ENCODE data around the gene RNF212B.
"Not testable (repeated sequence)": the region's sequence is repeated elsewhere in the genome, so short reads cannot be mapped to it uniquely, and the experiment has no call there.

RNF212B gene, protein sequence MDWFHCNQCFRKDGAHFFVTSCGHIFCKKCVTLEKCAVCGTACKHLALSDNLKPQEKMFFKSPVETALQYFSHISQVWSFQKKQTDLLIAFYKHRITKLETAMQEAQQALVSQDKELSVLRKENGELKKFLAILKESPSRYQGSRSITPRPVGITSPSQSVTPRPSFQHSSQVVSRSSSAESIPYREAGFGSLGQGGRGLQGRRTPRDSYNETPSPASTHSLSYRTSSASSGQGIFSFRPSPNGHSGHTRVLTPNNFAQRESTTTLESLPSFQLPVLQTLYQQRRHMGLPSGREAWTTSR

DNA sequence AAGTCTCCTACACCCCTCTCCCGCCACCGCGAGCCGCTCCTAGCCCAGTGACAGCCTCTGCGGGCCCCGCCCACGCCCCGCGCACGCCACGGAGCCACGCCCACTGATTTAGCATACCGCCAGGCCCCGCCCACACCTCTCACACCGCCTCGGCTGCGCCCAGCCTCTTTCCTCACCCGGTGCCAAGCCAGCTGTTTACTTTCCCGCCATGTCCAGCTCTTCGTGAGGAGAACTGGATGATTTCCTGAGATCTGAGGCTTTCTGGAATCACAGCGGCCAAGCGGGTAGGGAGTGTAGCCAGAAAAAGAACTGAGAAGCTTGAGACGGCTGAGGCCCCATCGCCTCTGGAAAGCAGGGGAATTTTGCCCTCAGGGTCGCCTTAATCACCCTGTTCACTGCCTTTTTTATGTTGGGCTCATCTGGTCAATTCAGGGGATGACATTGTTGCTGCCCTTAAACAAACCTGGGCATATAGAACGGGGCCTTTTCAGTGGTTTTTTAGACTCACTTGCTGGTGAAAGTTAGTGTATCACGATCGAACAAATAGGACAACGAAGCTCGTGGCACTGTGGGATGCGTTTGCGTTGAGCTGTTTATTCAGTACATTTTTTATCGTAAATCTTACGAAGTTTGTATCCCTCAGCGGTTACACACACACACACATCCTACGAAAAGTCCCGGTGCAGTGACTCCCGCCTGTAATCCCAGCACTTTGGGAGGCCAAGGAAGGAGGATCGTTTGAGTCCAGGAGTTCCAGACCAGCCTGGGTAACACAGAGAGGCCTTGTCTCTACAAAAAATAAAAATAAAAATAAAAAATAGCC lies at the start of gene RNF212B:
TSS of gene RNF212B (plus strand) at position 165 of the 823 bp plus-strand sequence. CDS start 2,410 bp downstream, outside the sequence.
- DNase-seq, result peak; percentile 92

DNA sequence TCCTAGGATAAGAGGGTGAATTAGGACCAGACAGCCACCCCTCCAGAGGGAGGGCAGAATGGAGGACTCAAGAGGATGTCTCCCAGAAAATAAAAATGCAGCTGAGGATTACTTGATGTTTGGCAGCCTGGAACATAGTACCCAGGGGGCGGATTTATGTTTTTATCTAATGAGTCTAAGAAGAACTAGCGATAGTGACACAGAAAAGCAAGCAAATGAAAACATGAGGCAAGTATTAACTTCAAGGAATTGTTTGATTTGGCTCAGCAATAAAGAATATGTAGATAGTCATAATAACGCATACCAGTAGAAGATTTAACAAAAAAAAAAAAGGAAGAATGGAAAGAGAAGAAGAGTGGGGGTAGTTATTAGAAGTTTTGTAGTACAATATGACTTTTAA lies 44.3 kb upstream of the RNF212B start:
- DNase-seq, result no peak

DNA sequence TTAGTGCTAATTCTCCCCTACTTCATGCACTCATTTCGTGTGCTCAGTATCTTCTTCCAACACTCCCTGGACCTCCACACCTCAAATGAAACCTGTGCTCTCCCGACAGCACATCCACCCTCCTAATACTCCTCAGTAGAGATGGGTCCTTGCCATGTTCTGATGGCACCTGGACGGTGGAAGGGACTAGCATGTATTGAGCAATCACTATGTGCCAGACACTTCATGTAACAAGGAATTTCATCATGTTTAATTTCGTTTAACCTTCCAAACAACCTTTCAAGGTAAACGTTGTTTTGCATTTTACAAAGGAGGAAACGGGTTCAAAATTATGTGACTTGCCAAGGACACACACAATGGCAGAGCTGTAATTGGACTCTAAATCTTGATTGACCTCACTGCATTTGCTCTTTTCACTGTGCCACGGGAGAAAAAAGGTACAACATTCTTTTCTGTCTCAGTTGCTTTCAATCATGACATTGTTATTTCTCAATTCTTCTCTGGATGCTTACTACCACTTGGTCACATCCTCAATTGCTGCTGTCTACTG lies 42.1 kb upstream of the RNF212B start:
- DNase-seq, result no peak

DNA sequence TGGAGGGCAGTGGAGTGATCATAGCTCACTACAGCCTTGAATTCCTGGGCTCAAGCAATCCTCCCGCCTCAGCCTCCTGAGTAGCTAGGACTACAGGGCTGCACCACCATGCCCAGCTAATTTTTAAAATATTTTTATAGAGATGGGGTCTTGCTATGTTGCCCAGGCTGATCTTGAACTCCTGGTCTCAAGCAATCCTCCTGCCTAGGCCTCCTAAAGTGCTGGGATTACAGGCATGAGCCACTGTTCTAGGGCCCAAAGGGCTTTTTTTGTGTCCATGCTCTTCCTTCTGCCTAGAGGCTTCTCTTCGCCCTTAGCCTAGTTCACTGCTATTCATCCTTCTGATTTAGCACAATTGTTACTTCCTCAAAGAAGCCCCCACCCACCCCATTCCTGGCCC lies 41.2 kb upstream of the RNF212B start:
- DNase-seq, result not testable (repeated sequence)

DNA sequence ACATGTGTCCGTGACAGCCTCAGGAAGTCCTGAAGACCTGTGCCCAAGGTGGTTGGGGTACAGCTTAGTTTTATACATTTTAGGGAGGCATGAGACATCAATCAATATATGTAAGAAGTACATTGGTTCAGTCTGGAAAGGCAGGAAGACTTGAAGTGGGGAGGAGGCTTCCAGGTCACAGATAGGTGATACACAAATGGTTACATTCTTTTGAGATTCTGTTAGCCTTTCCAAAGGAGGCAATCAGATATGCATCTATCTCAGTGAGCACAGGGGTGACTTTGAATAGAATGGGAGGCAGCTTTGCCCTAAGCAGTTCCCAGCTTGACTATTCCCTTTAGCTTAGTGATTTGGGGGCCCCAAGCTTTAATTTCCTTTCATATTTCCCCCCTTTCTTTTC lies 38.6 kb upstream of the RNF212B start:
- not testable (repeated sequence) for DNase-seq

DNA sequence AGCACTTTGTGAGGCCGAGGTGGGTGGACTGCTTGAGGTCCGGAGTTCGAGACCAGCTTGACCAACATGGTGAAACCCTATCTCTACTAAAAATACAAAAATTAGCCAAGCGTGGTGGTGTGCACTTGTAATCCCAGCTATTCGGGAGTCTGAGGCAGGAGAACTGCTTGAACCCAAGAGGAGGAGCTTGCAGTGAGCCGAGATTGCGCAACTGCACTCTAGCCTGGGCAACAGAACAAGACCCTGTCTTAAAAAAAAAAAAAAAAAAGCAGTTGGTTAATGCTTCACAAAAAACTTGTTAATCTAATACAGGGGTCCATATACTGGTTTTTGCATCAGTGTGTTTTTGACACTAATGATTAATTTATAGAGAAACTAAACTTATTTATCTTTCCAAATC lies 35.7 kb upstream of the RNF212B start:
- DNase-seq, result no peak

DNA sequence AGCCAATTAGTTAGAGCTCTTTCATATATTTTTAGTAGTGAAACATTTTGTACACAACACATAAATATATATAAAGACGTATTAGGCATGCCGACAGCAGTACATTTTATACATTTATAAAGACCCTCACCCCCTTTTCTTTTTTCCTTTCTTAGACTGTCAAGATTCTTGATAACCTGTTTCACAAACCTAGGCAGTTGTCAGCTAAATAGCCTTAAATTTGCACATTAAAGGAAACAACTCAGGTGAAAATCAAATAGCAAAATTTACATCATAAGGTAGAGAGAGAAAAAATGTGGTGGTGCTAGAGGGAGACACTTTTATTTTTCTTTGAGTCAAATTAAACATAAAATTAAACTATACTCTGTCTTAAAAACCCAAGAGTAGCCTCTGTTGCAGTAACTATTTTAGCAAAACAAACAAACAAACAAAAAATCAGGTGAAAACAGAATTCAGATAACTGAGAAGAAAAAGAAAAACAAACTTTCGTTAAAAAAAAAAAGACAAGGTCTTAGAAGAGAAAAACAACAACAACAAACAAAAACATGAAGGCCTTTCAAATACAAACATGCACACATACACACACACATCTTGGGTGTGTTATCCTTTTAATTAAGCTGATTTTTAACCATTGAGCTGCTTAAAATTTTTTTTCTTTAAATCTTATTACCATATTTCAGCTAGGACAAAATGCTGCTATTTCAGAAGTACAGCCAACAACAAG lies 31.2 kb upstream of the RNF212B start:
- DNase-seq, result no peak

DNA sequence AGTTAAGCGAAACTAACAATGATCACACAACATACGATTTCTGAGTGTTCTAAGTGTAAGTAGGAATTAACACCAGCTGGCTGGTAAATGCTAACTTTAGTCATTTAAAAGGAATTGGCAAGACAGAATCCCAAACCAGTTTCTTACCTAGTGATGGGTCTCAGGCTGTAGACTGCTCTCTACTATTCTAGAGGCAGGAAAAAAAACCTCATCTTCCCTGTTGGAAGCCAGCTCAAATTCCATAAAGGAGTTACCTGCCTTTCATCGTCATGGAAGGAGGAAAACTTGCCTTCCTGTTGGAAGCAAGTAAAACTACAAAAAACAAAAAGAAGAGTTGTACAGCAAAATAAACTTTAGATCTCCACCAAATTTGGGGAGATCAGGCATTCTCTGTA lies 30.6 kb upstream of the RNF212B start:
- DNase-seq, result no peak

DNA sequence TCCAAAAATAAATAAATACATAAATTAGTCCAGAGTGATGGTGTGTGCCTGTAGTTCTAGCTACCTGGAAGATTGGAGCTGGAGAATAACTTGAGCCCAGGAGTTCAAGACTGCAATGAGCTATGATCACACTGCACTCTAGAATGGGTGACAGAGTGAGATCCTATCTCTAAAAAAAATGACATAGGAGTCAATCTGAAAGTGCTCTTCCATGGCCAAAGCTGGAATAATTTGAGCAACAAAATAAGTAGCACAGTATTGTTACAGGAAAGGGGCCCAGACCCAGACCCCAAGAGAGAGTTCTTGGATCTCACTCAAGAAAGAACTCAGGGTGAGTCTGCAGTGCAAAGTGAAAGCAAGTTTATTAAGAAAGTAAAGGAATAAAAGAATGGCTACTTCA lies 29.4 kb upstream of the RNF212B start:
- no peak for DNase-seq

DNA sequence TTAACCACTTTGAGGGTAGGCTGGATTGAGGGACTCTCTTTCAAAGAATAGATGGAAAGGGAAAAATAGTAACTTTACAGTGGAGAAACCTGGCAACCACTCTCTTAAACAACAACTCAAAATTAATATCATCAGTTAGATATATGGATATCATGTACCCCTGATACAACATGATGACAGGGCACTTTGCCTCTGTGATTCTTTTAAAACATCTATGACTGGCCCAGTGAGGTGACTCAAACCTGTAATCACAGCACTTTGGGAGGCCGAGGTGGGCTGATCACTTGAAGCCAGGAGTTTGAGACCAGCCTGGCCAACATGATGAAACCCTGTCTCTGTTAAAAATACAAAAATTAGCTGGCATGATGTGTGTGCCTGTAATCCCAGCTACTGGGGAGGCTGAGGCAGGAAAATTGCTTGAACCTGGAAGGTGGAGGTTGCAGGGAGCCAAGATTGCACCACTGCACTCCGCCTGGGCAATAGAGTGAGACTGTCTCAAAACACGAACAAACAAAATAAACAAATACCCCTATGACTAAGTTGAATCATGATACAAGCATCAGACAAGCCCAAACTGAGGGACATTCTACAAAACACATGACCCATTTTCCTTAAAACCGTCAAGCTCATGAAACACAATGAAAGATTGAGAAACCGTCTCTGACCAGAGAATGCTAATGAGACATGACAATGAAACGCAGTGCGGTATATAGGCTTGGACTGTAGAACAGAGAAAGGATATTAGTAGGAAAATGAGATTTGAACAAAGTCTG lies 27.9 kb upstream of the RNF212B start:
- no peak for DNase-seq

DNA sequence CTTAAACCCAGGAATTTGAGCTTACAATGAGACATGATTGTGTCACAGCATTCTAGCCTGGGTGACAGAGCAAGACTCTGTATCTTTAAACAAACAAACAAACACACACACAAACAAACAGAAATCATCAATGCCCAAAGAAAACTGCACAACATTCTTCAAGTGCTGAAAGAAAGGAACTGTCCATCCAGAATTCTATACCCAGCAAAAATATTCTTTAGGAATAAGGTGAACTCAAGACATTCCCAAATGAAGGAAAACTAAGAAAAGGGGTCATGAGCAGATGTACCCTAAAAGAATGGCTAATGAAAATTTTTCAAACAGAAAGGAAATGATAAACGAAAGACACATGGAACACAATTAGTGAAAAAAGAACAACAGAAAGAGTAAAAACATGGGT lies 22.3 kb upstream of the RNF212B start:
- no peak for DNase-seq

DNA sequence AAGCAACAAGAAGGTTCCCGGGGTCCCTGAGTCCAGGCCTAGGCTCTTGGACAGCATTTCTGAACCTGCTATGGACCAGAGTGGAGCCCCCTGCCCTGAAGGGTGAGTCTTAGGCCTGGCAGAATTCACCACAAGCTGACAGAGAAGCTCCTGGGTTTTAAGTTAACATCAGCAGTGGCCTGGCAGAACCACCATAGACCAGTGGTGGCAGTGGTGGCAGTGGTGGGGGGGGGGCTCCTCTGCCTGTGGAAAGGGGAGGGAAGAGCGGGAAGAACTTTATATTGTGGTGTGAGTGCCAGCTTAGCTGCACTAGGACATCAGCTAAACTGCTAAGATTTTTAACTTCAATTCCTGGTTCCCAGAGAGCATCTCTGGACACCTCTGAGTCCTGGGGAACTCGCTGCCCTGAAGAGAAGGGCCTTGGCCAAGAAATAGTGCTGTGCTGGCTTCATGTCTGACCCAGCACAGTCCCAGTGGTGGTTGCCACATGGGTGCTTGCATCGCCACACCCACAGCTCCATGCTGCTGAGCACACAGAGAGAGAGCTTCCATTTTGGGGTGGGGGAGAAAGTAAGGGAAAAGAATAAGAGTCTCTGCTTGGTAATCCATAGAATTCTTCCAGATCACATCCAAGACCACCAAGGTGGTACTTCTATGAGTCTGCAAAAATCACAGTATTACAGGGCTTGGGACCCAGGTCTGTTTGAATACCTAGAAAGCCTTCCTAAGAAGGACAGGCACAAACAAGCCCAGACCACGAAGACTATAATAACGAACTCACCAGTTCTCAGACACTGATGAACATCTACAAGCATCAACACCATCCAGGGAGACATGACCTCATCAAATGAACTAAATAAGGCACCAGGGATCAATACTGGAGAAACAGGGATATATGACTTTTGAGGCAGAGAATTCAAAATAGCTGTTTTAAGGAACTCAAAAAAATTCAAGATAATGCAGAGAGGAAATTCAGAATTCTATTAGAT lies 20.4 kb upstream of the RNF212B start:
- DNase-seq, result no peak

DNA sequence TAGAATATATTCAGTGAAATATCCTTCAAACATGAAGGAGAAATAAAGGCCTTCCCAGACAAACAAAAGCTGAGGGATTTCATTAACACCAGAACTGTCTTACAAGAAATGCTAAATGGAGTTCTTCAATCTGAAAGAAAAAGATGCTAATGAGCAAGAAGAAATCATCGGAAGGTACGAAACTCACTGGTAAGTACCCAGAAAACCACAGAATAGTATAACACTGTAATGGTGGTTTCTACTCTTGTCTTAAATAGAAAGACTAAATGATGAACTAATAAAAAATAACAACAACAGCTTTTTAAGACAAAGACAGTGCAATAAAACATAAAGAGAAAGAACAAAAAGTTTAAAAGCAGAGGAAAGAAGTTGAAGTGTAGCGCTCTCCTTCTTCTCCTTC lies 18.7 kb upstream of the RNF212B start:
- no peak for DNase-seq

DNA sequence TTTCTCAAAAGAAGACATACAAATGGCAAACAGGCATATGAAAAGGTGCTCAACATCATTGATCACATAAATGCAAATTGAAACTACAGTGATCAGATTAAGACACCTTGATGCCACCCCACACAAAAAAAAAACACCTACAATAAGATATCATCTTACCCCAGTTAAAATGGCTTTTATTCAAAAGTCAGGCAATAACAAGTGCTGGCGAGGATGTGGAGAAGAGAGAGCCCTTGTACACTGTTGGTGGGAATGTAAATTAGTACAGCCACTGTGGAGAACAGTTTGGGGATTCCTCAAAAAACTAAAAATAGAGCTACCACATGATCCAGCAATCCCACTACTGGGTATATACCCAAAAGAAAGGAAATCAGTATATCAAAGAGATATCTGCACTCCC lies 12.8 kb upstream of the RNF212B start:
- DNase-seq, result not testable (repeated sequence)

DNA sequence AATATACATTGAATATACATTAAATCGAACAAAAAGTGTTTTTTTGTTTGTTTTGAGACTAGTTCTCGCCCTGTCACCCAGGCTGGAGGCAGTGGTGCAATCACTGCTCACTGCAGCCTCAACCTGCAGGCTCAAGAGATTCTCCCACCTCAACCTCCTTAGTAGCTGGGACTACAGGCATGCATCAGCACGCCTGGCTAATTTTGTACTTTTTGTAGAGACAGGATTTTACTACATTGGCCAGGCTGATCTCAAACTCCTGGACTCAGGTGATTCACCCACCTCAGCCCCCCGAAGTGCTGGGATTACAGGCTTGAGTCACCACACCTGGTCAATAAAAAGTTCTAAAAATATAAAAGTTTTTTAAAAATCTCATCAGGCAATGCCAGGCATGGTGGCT lies 10.2 kb upstream of the RNF212B start:
- DNase-seq, result no peak

DNA sequence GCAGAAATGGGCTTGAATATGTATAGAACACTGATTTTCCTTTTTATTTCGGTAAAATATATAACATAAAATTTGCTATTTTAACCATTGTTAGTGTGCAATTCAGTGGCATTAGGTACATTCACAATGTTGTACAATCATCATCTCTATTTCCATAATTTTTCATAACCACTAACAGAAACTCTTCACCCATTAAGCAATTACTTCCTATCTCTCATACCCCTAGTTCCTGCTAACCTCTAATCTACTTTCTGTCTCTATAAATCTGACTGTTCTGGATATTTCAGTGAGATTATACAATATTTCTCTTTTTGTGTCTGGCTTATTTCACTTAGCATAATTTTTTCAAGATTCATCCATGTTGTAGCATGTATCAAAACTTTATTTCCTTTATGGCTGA lies 8.9 kb upstream of the RNF212B start:
- DNase-seq, result no peak

DNA sequence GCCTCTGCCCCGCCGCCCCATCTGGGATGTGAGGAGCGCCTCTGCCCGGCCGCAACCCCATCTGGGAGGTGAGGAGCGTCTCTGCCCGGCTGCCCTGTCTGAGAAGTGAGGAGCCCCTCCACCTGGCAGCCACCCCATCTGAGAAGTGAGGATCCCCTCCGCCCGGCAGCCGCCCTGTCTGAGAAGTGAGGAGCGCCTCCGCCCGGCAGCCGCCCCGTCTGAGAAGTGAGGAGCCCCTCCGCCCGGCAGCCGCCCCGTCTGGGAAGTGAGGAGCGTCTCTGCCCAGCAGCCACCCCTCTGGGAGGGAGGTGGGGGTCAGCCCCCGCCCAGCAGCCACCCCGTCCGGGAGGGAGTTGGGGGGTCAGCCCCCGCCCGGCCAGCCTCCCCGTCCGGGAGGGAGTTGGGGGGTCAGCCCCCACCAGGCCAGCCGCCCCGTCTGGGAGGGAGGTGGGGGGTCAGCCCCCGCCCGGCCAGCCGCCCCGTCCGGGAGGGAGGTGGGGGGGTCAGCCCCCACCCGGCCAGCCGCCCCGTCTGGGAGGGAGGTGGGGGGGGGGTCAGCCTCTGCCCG lies 5.4 kb upstream of the RNF212B start:
- DNase-seq, result not testable (repeated sequence)

DNA sequence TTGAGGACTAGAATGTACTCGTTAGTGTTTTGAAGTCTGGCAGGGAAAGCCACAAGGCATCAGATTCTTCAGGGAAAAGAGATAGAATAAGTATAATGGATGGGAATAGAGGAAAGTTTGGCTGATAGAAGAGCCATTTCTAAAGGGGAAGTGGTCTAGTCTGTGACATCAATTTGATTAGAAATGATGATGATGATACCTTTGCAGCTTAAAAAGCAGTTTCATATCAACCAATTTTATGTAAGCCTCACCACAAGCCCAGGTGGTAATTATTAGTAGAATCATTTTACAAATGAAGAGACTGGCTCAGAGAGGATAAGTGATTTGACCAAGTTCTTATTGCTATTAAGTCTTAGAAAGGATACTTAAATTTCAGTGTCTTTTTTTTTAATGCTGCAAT lies 2.9 kb downstream of the RNF212B start:
- no peak for DNase-seq

DNA sequence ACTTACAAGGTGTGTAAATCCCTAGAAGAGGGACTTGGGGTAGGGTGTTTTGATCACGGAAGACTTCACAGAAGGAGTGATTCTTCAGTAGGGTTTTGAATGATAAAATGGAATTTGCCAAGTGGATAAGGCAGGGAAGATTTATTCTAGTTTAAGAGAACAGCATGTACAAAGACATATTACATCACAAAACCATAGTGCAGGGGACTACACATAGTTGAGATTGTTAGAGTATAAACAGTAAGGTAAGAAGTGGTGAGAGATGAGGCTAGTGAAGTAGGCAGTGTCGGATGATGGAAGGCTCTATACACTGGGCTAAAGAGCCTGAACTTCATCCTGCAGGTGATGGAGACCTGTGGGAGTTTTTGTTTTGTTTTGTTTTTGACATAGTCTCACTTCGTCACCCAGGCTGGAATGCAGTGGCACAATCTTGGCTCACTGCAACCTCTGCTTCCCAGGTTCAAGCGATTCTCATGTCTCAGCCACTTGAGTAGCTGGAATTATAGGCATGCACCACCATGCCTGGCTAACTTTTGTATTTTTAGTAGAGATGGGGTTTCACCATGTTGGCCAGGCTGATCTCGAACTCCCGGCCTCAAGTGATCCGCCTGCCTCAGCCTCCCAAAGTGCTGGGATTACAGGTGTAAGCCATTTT lies 3.5 kb downstream of the RNF212B start:
- DNase-seq, result not testable (repeated sequence)

DNA sequence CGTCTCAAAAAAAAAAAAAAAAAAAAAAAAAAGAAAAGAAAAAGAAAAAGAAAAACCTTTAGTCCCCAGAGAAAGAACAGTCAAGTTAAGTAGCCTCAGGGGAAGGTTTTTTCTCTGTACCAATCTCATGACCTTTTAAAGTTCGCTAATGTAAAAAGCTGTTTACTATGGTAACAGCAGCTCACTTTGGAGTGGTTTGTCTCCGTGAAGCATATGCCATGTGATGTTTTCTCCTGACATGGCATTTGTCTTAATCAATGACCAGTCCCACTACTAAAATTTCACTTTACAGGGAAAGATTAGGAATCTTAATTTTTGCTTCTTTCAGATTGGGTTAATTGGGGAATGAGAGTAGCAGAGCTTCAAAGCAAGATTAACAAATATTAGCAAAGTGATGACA lies 4.3 kb downstream of the RNF212B start:
- DNase-seq, result no peak
